GM18909 (cell line): ENCODE results near the gene ALG3.
A peak's percentile ranks its signal among the peaks of the same experiment; 100 is the strongest.
"Not testable (repeated sequence)": the region's sequence is repeated elsewhere in the genome, so short reads cannot be mapped to it uniquely, and the experiment has no call there.

Source experiments
- ATAC-seq: cut with Tn5 transposase; IDR thresholded peaks from one replicate; pipeline ENCODE4 v1.9.1; 2021; ENCODE audit warnings: mild to moderate bottlenecking; ENCODE audit not compliant: unreplicated experiment, poor library complexity

Gene ALG3

DNA sequence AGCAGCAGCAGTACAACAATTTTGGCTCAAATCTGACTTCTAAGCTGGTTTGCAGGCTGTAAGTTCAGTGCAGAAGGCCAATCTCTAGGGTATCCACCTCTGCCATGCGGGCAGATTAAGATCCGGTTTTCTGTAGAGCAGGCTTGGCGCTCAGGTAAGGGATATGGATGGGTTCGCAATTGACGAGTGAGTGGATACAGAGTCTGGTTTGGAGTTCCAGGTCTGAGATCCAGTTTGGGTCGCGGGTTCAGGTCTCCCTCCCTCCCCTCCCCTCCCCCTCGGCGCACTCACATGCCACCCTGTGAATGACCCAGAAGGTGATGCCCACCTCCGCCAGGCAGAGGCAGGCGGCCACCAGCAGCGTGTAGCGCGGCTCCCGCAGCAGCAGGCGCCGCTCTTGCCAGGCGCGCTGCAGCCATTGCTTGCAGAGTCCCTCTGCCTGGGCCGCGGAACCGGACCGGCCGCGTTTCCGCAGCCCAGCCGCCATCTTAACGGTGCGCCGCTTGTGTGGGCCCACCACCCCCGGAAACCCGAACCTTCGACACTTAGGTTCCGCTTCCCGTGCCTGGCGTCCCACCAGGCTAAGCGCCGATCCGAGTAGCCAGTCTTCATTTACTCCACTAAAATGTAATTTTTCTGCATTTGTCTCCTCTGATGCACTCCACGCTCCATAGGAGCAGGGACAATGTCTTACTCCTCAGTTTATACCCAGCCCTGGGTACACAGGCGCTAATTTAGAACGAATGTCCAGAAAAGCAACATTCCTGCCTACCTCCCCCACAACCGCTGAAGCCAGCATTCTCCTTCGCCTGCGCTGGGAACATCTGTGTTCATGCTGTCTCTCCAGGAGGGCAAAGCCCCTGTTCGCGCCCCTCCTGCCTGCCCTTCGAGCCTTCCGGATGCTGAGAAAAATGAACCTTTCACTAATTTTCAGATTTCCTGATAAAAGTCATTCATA lies at the start of gene ALG3:
ALG3 (minus strand) TSS at position 509 of the 958 bp plus-strand sequence; CDS start at position 487, 22 bp downstream.
- peak; percentile 58 for ATAC-seq

DNA sequence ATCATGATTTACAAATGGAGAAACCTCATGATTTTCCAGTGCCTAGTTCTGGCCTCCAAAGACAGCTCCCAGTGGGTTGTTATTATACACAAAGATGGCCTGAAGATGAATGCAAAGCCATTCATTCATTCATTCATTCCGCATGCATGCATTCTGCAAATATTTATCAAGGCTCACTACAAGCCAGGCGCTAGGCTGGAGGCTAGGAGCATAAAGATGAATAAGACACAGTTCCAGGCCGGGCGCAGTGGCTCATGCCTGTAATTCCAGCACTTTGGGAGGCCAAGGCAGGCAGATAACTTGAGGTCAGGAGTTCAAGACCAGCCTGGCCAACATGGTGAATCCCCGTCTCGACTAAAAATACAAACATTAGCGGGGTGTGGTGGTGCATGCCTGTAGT lies 47.9 kb upstream of the ALG3 start:
- ATAC-seq: no peak

DNA sequence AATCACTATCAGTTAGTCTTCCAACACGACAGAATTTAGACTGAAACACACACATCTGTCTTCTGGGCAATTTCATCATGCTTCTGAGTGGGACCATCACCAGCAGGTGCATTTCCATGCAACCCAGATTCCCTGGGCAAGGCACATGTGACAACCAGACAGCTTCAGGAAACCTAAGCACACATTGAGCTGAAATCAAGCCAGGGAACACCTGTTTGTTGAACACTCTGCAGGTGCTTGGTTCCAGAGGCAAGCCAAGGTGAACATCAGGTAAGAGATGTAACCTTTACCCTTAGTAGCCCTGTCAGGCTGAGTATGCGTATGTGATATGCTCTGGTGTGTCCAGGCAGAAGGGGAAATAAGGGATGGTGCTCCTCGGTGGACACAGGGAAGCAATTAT lies 47.0 kb upstream of the ALG3 start:
- ATAC-seq: no peak

DNA sequence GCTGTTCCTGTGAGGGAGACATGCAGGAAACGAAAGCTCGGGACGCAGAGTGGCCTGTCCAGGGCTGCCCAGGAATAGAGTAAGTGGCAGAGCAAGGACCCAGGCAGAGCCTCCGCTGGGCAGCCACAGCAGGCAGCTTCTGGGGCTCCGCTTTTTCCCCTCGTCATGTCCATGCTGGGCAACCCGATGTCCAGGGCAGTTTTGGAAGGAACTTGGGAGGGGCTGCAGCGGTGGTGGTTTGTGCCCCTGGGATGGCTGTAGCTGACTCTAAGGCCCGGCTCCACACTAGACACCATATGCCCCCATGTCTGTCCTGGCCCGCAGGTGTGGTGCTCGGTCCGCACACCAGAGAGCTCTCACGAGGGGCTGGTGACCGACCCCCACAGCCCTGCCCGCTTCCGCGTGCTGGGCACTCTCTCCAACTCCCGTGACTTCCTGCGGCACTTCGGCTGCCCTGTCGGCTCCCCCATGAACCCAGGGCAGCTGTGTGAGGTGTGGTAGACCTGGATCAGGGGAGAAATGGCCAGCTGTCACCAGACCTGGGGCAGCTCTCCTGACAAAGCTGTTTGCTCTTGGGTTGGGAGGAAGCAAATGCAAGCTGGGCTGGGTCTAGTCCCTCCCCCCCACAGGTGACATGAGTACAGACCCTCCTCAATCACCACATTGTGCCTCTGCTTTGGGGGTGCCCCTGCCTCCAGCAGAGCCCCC lies 43.1 kb upstream of the ALG3 start:
- no peak for ATAC-seq

DNA sequence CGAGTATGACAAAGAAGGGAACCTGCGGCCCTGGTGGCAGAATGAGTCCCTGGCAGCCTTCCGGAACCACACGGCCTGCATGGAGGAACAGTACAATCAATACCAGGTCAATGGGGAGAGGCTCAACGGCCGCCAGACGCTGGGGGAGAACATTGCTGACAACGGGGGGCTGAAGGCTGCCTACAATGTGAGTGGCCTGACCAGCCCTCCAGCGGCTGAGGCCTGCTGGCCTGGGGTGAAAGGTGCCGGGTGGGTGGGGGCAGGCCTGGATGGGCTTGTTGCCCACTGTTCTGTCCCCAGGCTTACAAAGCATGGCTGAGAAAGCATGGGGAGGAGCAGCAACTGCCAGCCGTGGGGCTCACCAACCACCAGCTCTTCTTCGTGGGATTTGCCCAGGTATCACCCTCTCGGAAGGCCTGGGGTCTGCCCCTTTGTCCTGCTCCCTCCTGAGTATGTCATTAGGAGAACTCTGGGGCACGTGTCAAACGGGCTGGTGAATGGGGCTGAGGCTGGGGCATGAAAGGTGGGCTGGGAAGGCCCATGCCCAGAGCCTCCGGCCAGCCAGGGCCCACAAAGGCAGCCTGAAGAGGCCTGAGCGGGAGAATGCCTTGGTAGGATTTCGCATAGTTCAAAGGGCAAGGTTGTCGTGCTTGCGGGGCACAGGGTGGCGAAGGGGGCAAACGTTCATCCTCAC lies 42.4 kb upstream of the ALG3 start:
- no peak for ATAC-seq

DNA sequence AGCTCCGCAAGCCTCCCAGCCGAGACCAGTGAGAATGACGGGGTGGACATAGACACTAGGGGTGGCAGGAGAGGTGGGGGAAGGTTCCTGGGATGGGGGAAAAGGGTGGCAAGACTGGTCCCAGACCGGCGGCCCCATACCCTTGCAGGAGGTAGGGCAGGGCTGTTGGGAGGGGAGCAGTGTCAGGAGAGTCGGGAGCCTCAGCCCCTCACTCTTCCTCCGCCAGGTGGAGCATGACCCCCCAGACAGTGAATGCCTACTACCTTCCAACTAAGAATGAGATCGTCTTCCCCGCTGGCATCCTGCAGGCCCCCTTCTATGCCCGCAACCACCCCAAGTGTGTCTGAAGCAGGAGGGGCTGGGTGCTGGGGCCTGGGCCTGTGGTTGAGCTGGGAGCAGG lies 41.6 kb upstream of the ALG3 start:
- no peak for ATAC-seq

DNA sequence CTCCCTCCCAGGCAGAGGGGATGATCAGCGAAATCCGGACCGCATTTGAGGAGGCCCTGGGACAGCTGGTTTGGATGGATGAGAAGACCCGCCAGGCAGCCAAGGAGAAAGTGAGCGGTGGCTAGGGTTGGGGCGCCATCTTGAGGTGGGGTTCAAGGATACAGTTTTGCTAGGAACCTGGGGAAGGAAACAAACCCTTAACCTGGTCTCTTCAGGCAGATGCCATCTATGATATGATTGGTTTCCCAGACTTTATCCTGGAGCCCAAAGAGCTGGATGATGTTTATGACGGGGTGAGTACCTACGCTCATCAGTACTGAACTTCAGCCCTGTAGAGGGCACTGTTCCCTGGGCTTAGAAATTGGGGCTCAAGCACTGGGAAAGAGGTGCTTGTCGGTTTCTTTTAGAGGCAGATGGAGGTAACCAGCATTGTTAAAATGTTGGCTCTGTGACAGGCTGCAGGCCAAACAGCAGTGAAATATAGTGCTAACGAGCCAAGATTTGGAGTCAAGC lies 40.7 kb upstream of the ALG3 start:
- ATAC-seq: no peak

DNA sequence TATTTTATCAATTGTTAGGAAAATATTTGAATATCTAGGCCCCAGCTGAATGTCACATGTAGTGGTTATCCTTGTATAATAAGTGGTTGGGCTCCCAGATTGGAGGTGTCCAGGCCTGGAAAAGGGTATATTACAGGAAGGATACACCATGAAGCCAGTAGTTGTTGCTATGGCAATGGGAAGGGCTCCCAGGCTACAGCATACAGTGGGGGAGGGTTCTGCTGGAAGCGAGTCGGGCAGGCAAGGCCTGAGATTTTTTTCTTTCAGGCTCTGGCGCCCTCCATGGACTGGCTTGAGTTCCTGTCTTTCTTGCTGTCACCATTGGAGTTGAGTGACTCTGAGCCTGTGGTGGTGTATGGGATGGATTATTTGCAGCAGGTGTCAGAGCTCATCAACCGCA lies 35.9 kb upstream of the ALG3 start:
- ATAC-seq: no peak

DNA sequence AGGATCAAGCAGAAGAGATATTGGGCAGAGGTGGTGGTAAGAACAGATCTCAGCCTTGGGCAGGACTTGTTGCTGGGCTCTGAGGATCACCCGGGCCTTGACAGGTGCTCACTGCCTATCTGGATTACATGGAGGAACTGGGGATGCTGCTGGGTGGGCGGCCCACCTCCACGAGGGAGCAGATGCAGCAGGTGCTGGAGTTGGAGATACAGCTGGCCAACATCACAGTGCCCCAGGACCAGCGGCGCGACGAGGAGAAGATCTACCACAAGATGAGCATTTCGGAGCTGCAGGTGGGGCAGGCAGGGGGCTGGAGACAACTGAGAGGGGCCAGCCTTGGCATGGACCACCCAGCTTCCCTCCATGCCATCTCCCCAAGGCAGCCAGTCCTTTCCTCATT lies 34.9 kb upstream of the ALG3 start:
- no peak for ATAC-seq

DNA sequence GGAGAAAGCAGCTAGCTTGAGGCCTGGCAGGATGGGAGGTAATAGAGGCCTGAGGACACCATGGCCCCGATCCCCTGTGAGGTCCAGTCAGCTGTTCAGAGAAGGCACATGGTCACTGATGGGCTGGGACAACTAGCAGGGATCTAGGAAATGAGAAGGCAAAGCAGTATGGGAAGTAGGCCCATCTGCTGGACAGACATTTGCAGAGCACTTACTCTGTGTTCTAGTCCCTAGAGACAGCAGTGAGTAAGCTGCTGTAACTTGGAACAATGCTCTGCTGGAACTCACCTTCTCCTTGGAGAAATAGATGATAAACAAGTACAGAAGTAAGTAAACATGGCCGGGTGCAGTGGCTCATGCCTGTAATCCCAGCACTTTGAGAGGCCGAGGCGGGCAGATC lies 34.2 kb upstream of the ALG3 start:
- no peak for ATAC-seq

DNA sequence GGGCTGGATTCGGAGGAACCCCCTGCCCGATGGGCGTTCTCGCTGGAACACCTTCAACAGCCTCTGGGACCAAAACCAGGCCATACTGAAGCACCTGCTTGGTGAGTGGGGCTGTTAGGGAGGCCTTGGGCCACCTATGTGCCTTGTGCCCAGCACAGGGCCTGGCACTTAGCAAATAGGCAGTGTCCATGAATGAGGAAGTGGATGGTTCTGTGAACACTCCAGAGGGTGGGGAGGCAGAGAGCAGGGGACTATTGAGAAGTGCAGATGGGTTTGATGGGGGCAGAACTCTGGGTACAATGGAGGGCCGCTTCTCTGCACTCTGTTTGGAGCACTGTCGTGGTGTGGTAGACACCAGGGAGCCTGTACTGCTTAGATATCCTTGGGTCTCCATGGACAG lies 28.6 kb upstream of the ALG3 start:
- no peak for ATAC-seq

DNA sequence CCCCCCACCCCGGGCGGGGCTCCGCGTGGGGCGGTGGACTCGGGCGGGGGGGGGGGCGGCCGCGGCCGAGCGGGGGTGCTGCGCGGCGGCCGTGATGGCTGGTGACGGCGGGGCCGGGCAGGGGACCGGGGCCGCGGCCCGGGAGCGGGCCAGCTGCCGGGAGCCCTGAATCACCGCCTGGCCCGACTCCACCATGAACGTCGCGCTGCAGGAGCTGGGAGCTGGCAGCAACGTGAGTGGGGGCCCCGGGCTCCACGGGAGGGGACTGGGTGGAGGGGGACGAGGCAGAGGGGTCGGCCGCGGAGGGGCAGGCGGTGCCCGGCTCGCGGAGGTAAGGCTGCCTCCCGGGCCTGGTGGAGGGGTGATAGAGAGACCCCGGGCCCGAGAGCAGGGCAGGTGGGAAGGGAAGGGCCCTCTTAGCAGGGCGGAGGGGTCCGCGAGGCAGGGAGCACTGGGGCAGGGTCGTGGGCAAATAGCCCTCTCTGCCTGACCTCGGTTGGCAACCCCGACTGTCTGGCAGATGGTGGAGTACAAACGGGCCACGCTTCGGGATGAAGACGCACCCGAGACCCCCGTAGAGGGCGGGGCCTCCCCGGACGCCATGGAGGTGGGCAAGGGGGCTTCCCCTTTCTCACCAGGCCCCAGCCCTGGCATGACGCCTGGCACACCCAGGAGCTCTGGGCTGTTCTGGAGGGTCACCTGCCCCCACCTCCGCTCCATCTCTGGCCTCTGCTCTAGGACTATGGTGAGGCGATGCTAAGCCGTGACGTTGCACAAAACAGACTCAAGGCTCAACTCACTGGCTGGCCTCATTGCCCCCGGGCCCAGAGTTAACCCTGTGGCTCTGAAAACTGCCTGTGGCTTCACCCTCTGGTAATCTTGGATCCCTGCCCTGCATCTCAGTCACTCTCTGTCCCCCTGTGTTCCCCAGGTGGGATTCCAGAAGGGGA lies 27.5 kb upstream of the ALG3 start, which contains the start of gene ECE2:
ECE2 (plus strand) TSS at position 62 of the 950 bp plus-strand sequence; CDS start at position 194, 132 bp downstream.
- ATAC-seq: no peak

DNA sequence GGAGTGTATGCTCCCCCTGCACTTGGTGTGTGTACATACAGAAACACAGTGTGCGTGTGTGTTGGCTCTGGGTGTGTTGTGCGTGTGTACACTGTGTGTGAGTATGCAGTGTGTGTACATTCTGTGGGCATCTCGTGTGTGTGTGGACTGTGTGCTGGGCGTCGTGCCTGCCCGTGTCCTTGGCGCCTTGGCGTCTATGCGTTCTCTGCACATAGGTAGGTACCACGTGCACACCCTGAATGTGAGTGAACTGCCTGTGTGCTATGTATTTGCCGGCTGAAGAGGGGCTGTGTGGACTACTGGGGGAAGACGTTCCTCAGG lies 26.6 kb upstream of the ALG3 start:
- ATAC-seq: no peak

DNA sequence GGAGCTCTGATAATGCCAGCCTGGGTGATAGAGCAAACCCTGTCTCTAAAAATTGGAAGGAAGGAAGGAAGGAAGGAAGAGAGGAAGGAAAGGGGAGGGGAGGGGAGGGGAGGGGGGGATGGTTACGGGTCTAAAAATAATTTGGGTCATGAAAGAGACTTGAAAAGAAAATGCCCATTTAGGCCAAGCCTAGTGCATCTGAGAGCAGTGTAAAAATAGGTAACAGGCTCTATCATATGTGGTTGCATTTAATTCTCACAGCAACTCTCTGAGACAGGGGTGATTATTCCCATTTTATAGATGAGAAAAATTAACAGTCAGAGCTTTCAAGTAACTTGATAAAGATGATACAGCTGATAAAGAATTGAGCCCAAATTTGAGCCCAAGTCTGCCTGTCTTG lies 23.5 kb upstream of the ALG3 start:
- no peak for ATAC-seq

DNA sequence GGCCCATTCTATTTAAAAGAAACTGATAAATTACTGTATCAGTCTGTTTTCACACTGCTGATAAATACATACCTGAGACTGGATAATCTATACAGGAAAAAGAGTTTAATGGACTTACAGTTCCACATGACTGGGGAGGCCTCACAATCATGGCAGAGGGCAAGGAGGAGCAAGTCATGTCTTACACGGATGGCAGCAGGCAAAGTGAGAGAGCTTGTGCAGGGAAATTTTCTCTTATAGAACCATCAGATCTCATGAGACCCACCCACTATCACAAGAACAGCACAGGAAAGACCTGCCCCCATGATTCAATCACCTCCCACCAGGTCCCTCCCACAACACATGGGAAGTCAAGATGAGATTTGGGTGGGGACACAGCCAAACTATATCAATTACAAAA lies 18.5 kb upstream of the ALG3 start:
- ATAC-seq: not testable (repeated sequence)

DNA sequence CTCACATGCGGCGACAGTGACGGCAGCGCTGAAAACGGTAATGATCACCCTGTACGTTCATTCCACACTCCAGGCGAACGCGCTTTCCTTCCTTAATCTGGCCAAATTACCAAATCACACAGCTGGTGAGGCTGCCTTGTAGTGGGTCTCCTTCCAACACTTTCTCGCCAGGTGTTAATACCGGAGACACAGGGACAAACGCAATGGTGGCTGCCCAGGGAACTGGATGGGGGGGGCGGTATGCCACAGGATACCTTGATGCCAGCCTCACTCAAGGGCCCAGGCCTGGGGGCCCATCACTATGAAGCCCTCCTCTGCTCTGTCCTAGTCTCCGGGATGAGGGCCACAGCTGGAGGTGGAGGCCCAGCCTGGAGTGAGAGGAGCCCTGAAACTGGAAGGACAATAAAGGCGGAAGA lies 14.0 kb upstream of the ALG3 start:
- no peak for ATAC-seq

DNA sequence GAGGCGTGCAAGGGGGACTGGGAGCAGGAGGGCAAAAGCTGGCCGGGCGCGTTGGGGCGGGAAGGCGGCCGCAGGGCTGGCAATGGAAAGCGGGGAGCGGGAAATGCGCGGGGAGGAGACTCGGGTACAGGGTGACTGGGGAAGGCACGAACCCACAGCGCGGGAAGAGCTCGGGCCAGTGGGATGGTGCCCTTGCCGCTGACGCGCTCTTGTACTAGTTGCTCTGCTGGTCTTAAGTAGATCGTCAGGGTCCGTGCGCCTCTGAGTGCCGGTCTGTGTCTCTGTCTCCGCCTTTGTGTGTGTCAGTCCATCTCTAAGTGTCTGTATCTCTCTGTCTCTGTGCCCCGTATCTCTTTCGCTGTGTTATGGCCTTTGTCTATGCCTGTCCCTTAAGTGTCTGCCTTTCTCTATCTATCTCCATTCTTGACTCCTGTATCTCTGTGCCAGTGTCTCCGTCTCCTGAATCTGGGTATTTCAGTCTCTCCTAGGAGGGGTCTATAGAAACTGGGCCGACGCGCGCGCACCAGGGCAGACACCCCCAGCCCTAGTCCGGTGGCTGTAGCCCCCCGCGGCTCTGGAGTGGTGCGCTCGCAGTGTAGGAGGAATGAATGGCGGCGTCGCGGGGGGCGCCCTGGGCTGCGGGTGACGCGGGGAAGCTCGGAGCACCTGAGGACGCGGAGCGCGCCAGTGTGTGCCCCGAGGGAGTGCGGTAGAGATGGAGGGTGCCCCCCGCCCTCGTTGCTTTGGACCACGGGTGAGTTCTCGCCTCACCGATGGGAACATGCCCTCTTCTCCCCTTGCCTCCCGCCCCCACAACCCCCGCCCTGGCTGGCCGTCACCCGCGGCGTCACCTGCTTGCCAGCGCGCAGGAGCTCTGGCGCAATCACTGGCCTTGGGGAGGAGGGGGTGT lies 13.3 kb upstream of the ALG3 start:
- ATAC-seq: no peak

DNA sequence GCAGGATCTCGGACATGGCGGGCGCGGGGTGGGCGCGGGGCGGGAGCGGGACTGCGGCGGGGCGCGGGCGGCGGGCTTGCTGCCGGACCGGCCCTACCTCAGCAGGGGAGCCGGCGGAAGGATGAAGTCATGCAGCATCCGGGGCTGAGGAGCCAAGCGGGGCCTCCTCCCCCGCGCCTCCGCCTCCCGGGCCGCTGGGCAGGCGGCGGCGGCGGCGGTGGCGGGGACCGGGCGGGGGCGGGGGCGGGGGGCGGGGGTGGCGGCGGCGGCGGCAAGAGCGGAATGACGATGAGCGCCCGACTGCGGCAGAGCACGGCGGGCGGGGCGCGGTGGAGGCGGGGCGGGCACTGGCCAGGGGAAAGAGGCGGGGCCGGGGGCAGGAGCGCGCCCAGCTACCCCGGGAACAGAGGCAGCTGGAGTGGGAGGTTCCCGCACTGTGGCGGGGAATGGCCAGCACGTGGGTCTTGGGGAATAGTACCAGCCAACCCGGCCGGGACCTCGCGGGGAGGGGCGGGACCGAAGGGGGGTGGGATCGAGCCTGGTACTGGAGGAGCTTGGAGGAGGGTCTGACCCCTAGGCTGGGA lies 12.6 kb upstream of the ALG3 start, which contains the start of gene CAMK2N2:
CAMK2N2 (minus strand) TSS at position 284 of the 584 bp plus-strand sequence; CDS start at position 16, 268 bp downstream.
- ATAC-seq: no peak
